Measurements from ENCODE around the gene C1QBP. TPM values are rescaled to one million over a fixed set of nuclear protein-coding genes. Genes with fewer than 3 reads are reported as not detected.

The C1QBP gene
- total RNA-seq, 1 donor from 2014 or later = 100 TPM

DNA sequence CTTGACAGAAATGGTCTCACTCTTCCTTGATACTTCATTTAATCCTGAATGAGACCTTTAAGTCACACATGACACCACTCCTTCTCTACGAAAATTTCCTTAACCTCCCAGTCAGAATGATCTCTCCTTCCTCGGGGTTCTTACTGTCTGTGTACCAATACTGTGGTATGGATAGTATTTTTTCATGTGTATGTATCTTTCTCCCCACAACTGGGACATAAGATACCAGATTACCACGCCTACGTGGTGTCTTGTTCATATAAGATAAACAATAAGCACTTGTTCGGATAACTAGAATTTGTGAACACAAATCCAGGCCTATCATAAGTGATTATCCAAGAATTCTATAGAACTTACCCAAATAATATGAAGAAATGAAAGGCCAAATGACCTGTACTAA lies 30.8 kb downstream of the C1QBP start:
- Mint-ChIP-seq H3K36me3 (ENCODE audit: low read depth, unreplicated experiment) (peaks cover 31% of the 10 kb centered on the region), H3K4me1 (ENCODE audit: unreplicated experiment) (no peaks in the 10 kb centered on the region), H3K4me3 (ENCODE audit: unreplicated experiment) (no peak overlapping the region), H3K27ac (ENCODE audit: unreplicated experiment) (no peak overlapping the region), H3K27me3 (ENCODE audit: unreplicated experiment) (no peaks in the 10 kb centered on the region), H3K9me3 (ENCODE audit: unreplicated experiment) (no peaks in the 10 kb centered on the region)
- DNase-seq (ENCODE audit: low spot score) = no peak
- no peak for TF ChIP-seq CTCF (IDR thresholded peaks at IDR 0.05; ENCODE audit: unreplicated experiment)

- DNase-seq (ENCODE audit: low spot score) = no peak
- Mint-ChIP-seq H3K4me3 (ENCODE audit: unreplicated experiment) (no peak overlapping the region), H3K36me3 (ENCODE audit: low read depth, unreplicated experiment) (peaks cover 21% of the 10 kb centered on the region), H3K4me1 (ENCODE audit: unreplicated experiment) (no peaks in the 10 kb centered on the region), H3K27ac (ENCODE audit: unreplicated experiment) (no peak overlapping the region), H3K9me3 (ENCODE audit: unreplicated experiment) (no peaks in the 10 kb centered on the region), H3K27me3 (ENCODE audit: unreplicated experiment) (no peaks in the 10 kb centered on the region)
- TF ChIP-seq CTCF (IDR thresholded peaks at IDR 0.05; ENCODE audit: unreplicated experiment) = no peak
These were observed 33.6 kb downstream of the C1QBP start for GRCh38 chr17:5405400-5405799.

- no peaks in the 10 kb centered on the region for H3K9me3 Mint-ChIP-seq (ENCODE audit: unreplicated experiment)
- no peak overlapping the region for H3K4me3 Mint-ChIP-seq (ENCODE audit: unreplicated experiment)
- no peak for TF ChIP-seq CTCF (IDR thresholded peaks at IDR 0.05; ENCODE audit: unreplicated experiment)
- no peak for DNase-seq (ENCODE audit: low spot score)
- H3K27ac Mint-ChIP-seq (ENCODE audit: unreplicated experiment) = no peak overlapping the region
- H3K27me3 Mint-ChIP-seq (ENCODE audit: unreplicated experiment) = no peaks in the 10 kb centered on the region
- H3K4me1 Mint-ChIP-seq (ENCODE audit: unreplicated experiment) = no peaks in the 10 kb centered on the region
- peaks cover 19% of the 10 kb centered on the region for H3K36me3 Mint-ChIP-seq (ENCODE audit: low read depth, unreplicated experiment)
These were observed 39.2 kb downstream of the C1QBP start for GRCh38 chr17:5399767-5400166.

GRCh38 chr17:5396612-5397011 lies 42.3 kb downstream of the C1QBP start:
- DNase-seq (ENCODE audit: low spot score) = no peak
- no peak for TF ChIP-seq CTCF (IDR thresholded peaks at IDR 0.05; ENCODE audit: unreplicated experiment)
- H3K36me3 Mint-ChIP-seq (ENCODE audit: low read depth, unreplicated experiment) = peaks cover 31% of the 10 kb centered on the region
- H3K4me3 Mint-ChIP-seq (ENCODE audit: unreplicated experiment) = no peak overlapping the region
- no peak overlapping the region for H3K27ac Mint-ChIP-seq (ENCODE audit: unreplicated experiment)
- H3K4me1 Mint-ChIP-seq (ENCODE audit: unreplicated experiment) = no peaks in the 10 kb centered on the region
- H3K27me3 Mint-ChIP-seq (ENCODE audit: unreplicated experiment) = peaks cover 1% of the 10 kb centered on the region
- no peaks in the 10 kb centered on the region for H3K9me3 Mint-ChIP-seq (ENCODE audit: unreplicated experiment)

GRCh38 chr17:5391678-5392077 lies 47.3 kb downstream of the C1QBP start:
- no peaks in the 10 kb centered on the region for H3K4me1 Mint-ChIP-seq (ENCODE audit: unreplicated experiment)
- no peak overlapping the region for H3K27ac Mint-ChIP-seq (ENCODE audit: unreplicated experiment)
- peak overlapping the region; percentile 7 for H3K4me3 Mint-ChIP-seq (ENCODE audit: unreplicated experiment)
- H3K27me3 Mint-ChIP-seq (ENCODE audit: unreplicated experiment) = peaks cover 2% of the 10 kb centered on the region
- no peak for DNase-seq (ENCODE audit: low spot score)
- no peaks in the 10 kb centered on the region for H3K9me3 Mint-ChIP-seq (ENCODE audit: unreplicated experiment)
- no peak for TF ChIP-seq CTCF (IDR thresholded peaks at IDR 0.05; ENCODE audit: unreplicated experiment)
- peaks cover 50% of the 10 kb centered on the region for H3K36me3 Mint-ChIP-seq (ENCODE audit: low read depth, unreplicated experiment)

Other genes with a start within 250 kb of the C1QBP start
- gene ZNF594, start 247.3 kb downstream of the C1QBP start, total RNA-seq (ENCODE audit: unreplicated experiment) = 11.6 TPM
- gene SCIMP, start 204.3 kb downstream of the C1QBP start, total RNA-seq (ENCODE audit: unreplicated experiment) = not detected
- 64.8 TPM for gene RABEP1, start 156.9 kb downstream of the C1QBP start, total RNA-seq (ENCODE audit: unreplicated experiment)
- 42.4 TPM for gene NUP88, start 19.5 kb downstream of the C1QBP start, total RNA-seq (ENCODE audit: unreplicated experiment)
- 47.7 TPM for gene RPAIN, start 19.0 kb downstream of the C1QBP start, total RNA-seq (ENCODE audit: unreplicated experiment)
- gene DHX33, start 29.8 kb upstream of the C1QBP start, total RNA-seq (ENCODE audit: unreplicated experiment) = 18.4 TPM
- 83.4 TPM for gene DERL2, start 47.0 kb upstream of the C1QBP start, total RNA-seq (ENCODE audit: unreplicated experiment)
- gene MIS12, start 47.4 kb upstream of the C1QBP start, total RNA-seq (ENCODE audit: unreplicated experiment) = 17.2 TPM
- 7.8 TPM for gene NLRP1, start 145.4 kb upstream of the C1QBP start, total RNA-seq (ENCODE audit: unreplicated experiment)

All from endothelial cell (in vitro differentiated cells).